KG1 (cell line): ENCODE results near the gene TMEM145.

ENCODE experiments used
- DNase-seq: peaks from one replicate; lab custom pipeline; 2025; lab: John Stamatoyannopoulos, UW

Gene TMEM145

GRCh38 chr19:42361545-42361910, 48.4 kb downstream of the TMEM145 start:
- DNase-seq = no peak

GRCh38 chr19:42362342-42362741, 49.2 kb downstream of the TMEM145 start:
- no peak for DNase-seq

- no peak for DNase-seq
Measured at GRCh38 chr19:42362891-42363440, 49.9 kb downstream of the TMEM145 start.

GRCh38 chr19:42363614-42364346, 50.7 kb downstream of the TMEM145 start:
- no peak for DNase-seq

GRCh38 chr19:42366673-42367072, 53.6 kb downstream of the TMEM145 start:
- DNase-seq = no peak

- no peak for DNase-seq
Measured at GRCh38 chr19:42367929-42368328, 54.8 kb downstream of the TMEM145 start.

- no peak for DNase-seq
Measured at GRCh38 chr19:42368360-42368759, 55.3 kb downstream of the TMEM145 start.

GRCh38 chr19:42368765-42369164, 55.7 kb downstream of the TMEM145 start:
- DNase-seq = no peak

GRCh38 chr19:42369433-42370067, 56.4 kb downstream of the TMEM145 start:
- no peak for DNase-seq

GRCh38 chr19:42370068-42370520, 57.0 kb downstream of the TMEM145 start:
- DNase-seq = no peak

- no peak for DNase-seq
Measured at GRCh38 chr19:42370626-42371175, 57.6 kb downstream of the TMEM145 start.
